ENCODE data around the gene CD46.
"Not testable (repeated sequence)": the region's sequence is repeated elsewhere in the genome, so short reads cannot be mapped to it uniquely, and the experiment has no call there.

CD46 gene

GRCh38 chr1:207751790-207752455, at the start of gene CD46:
TSS of gene CD46 (plus strand) at chr1:207752054. CDS start at chr1:207752213, 159 bp downstream.
- peak; percentile 94 to 95 for DNase-seq (ENCODE audit: low read depth in 2 of 2)

- DNase-seq (ENCODE audit: low read depth in 2 of 2) = no peak
These were observed 49.5 kb upstream of the CD46 start for GRCh38 chr1:207702317-207702716.

GRCh38 chr1:207703712-207704111, 48.1 kb upstream of the CD46 start:
- DNase-seq (ENCODE audit: low read depth in 2 of 2) = no peak

- not testable (repeated sequence) for DNase-seq (ENCODE audit: low read depth in 2 of 2)
These were observed 43.9 kb upstream of the CD46 start for GRCh38 chr1:207708004-207708403.

GRCh38 chr1:207711285-207711684, 40.6 kb upstream of the CD46 start:
- DNase-seq (ENCODE audit: low read depth in 2 of 2) = no peak

- DNase-seq (ENCODE audit: low read depth in 2 of 2) = not testable (repeated sequence)
These were observed 39.2 kb upstream of the CD46 start for GRCh38 chr1:207712701-207713100.

GRCh38 chr1:207713529-207713928, 38.3 kb upstream of the CD46 start:
- DNase-seq (ENCODE audit: low read depth in 2 of 2) = no peak

- DNase-seq (ENCODE audit: low read depth in 2 of 2) = no peak
These were observed 32.6 kb upstream of the CD46 start for GRCh38 chr1:207719234-207719633.

- not testable (repeated sequence) for DNase-seq (ENCODE audit: low read depth in 2 of 2)
These were observed 23.5 kb upstream of the CD46 start for GRCh38 chr1:207728200-207728858.

- not testable (repeated sequence) for DNase-seq (ENCODE audit: low read depth in 2 of 2)
These were observed 14.2 kb upstream of the CD46 start for GRCh38 chr1:207737503-207738157.

- not testable (repeated sequence) for DNase-seq (ENCODE audit: low read depth in 2 of 2)
These were observed 13.6 kb upstream of the CD46 start for GRCh38 chr1:207738158-207738659.

GRCh38 chr1:207740207-207740606, 11.6 kb upstream of the CD46 start:
- no peak for DNase-seq (ENCODE audit: low read depth in 2 of 2)

- no peak for DNase-seq (ENCODE audit: low read depth in 2 of 2)
These were observed 8.9 kb upstream of the CD46 start for GRCh38 chr1:207742850-207743555.

GRCh38 chr1:207744000-207744534, 7.8 kb upstream of the CD46 start:
- no peak for DNase-seq (ENCODE audit: low read depth in 2 of 2)

GRCh38 chr1:207745285-207745684, 6.6 kb upstream of the CD46 start:
- no peak for DNase-seq (ENCODE audit: low read depth in 2 of 2)

GRCh38 chr1:207745839-207746767, 5.8 kb upstream of the CD46 start:
- no peak for DNase-seq (ENCODE audit: low read depth in 2 of 2)

GRCh38 chr1:207747627-207748492, 4.0 kb upstream of the CD46 start:
- DNase-seq (ENCODE audit: low read depth in 2 of 2) = no peak

- DNase-seq (ENCODE audit: low read depth in 2 of 2) = no peak
These were observed 2.9 kb upstream of the CD46 start for GRCh38 chr1:207748737-207749528.

Data from stimulated activated CD8-positive, alpha-beta memory T cell treated with anti-CD3 and anti-CD28 coated beads, Interleukin-15, amount 100 ng/mL, for 48 hours (primary cell).